ENCODE results near the gene RAB11FIP3. TPM values are rescaled to one million over a fixed set of nuclear protein-coding genes. Genes with fewer than 3 reads are reported as not detected.

Gene RAB11FIP3
- polyA plus RNA-seq, 1 of the 3 experiments (the other 2 are of a cell fraction), result 24.8 TPM

- 76% methylated on average over 4 of the region's 22 CpGs for WGBS (ENCODE audit: low lambda C conversion rate)
- DNase-seq, result no peak
- H3K36me3 ChIP-seq (replicated peaks in 1 of 2; ENCODE audit: control insufficient read depth in 1 of 2, insufficient read depth in 2 of 2, low read length in 1 of 2), result peaks cover 0 to 5% of the 10 kb centered on the region in 2 experiments
- H2AFZ ChIP-seq (ENCODE audit: low read depth), result no peak overlapping the region
- H3K79me2 ChIP-seq (ENCODE audit: insufficient read depth), result no peaks in the 10 kb centered on the region
- no peak for TF ChIP-seq CHD2 (IDR thresholded peaks at IDR 0.05; ENCODE audit: low read length, partially characterized antibody)
- no peak for TF ChIP-seq RAD21 (IDR thresholded peaks at IDR 0.05; ENCODE audit: low read length)
- H3K27me3 ChIP-seq (ENCODE audit: insufficient read depth), result peaks cover 27% of the 10 kb centered on the region
- CTCF ChIA-PET, result interaction anchor here (0.8 to 1.5 kb wide), 5 partner anchors 12 to 66 kb away, joined by 3 read pairs; no protein-coding TSS in a partner anchor
- no peak overlapping the region for H3K4me3 ChIP-seq (ENCODE audit: low read depth in 2 of 2, low read length in 1 of 2)
- H3K27ac ChIP-seq (ENCODE audit: low read depth in 2 of 2, low read length in 1 of 2), result no peak overlapping the region
- H3K9me3 ChIP-seq, result no peaks in the 10 kb centered on the region
- H3K9ac ChIP-seq, result no peak overlapping the region
- peaks cover 2% of the 10 kb centered on the region for H3F3A ChIP-seq (replicated peaks; ENCODE audit: insufficient read depth)
- H3K4me1 ChIP-seq (ENCODE audit: control insufficient read depth in 1 of 2, insufficient read depth in 2 of 2, low read depth in 1 of 2, low read length in 1 of 2), result peaks cover 0 to 9% of the 10 kb centered on the region in 2 experiments; a peak in 1 of 4 replicates
- POLR2A ChIA-PET, result interaction anchor here (0.5 kb wide), 1 partner anchor 13 kb away, joined by 3 read pairs; no protein-coding TSS in a partner anchor
- no peaks in the 10 kb centered on the region for H4K20me1 ChIP-seq (ENCODE audit: insufficient read depth)
- H3K9me2 ChIP-seq, result no peaks in the 10 kb centered on the region
- H3K4me2 ChIP-seq, result no peak overlapping the region
Observed at GRCh38 chr16:558298-559020, 133.0 kb downstream of the RAB11FIP3 start.

GRCh38 chr16:559021-559380 is 133.6 kb downstream of the RAB11FIP3 start:
- CTCF ChIA-PET, result interaction anchor here (1.0 to 1.5 kb wide), 3 partner anchors 12 to 51 kb away, joined by 3 read pairs; no protein-coding TSS in a partner anchor
- H3K27ac ChIP-seq (ENCODE audit: low read depth in 2 of 2, low read length in 1 of 2), result no peak overlapping the region
- 60% methylated on average over 2 of the region's 15 CpGs for WGBS (ENCODE audit: low lambda C conversion rate)
- no peaks in the 10 kb centered on the region for H4K20me1 ChIP-seq (ENCODE audit: insufficient read depth)
- DNase-seq, result no peak
- no peak overlapping the region for H3K9ac ChIP-seq
- POLR2A ChIA-PET, result interaction anchor here (0.5 kb wide), 1 partner anchor 13 kb away, joined by 3 read pairs; no protein-coding TSS in a partner anchor
- no peaks in the 10 kb centered on the region for H3K9me3 ChIP-seq
- TF ChIP-seq REST (IDR thresholded peaks at IDR 0.05; ENCODE audit: low read depth, low read length) (no peak), RCOR1 (IDR thresholded peaks at IDR 0.05; ENCODE audit: low read length) (no peak), TAF1 (IDR thresholded peaks at IDR 0.05; ENCODE audit: borderline replicate concordance, low read depth, low read length) (no peak), TEAD4 (IDR thresholded peaks at IDR 0.05; ENCODE audit: borderline replicate concordance, insufficient read depth) (no peak), EZH2phosphoT487 (IDR thresholded peaks at IDR 0.05; ENCODE audit: borderline replicate concordance, low read depth) (no peak)
- H3K4me2 ChIP-seq, result no peak overlapping the region
- no peak overlapping the region for H2AFZ ChIP-seq (ENCODE audit: low read depth)
- peaks cover 27% of the 10 kb centered on the region for H3K27me3 ChIP-seq (ENCODE audit: insufficient read depth)
- H3K4me3 ChIP-seq (ENCODE audit: low read depth in 2 of 2, low read length in 1 of 2), result no peak overlapping the region
- H3K79me2 ChIP-seq (ENCODE audit: insufficient read depth), result no peaks in the 10 kb centered on the region
- H3K4me1 ChIP-seq (ENCODE audit: control insufficient read depth in 1 of 2, insufficient read depth in 2 of 2, low read depth in 1 of 2, low read length in 1 of 2), result peaks cover 0 to 10% of the 10 kb centered on the region in 2 experiments; a peak in 1 of 4 replicates
- H3F3A ChIP-seq (replicated peaks; ENCODE audit: insufficient read depth), result peaks cover 2% of the 10 kb centered on the region
- H3K36me3 ChIP-seq (replicated peaks in 1 of 2; ENCODE audit: control insufficient read depth in 1 of 2, insufficient read depth in 2 of 2, low read length in 1 of 2), result peaks cover 0 to under 1% of the 10 kb centered on the region in 2 experiments
- H3K9me2 ChIP-seq, result no peaks in the 10 kb centered on the region
